Caco-2 (cell line): Measurements from ENCODE around the gene SLC38A11. TPM values are rescaled to one million over a fixed set of nuclear protein-coding genes. Genes with fewer than 3 reads are reported as not detected.

Experiments
- BruUV-seq: library from RNA; stranded (reverse); fragments of 400-500 nt; replicated peaks from 2 replicates; lab custom pipeline; 2021; lab: Mats Ljungman, UMichigan
- CTCF ChIA-PET: fragments of 300-600 bp; sonication (Branson Sonifier 250); formaldehyde crosslinking; loops from one replicate; lab custom pipeline; 2022; ENCODE audit warnings: antibody characterized with exemption; lab: Charles Lee
- POLR2A ChIA-PET: fragments of 300-600 bp; sonication (Branson Sonifier 250); formaldehyde crosslinking; loops from one replicate; lab custom pipeline; 2022; ENCODE audit warnings: antibody characterized with exemption; lab: Charles Lee
- DNase-seq, 2 experiments: peaks; one replicate each; pipeline versions ENCODE4 v3.0.0 to v3.0.0-alpha.2; 2020 to 2022
- H3K27me3 ChIP-seq: replicated peaks from 2 replicates; pipeline ENCODE4 v1.6.0; 2011; ENCODE audit warnings: low read length; ENCODE audit not compliant: control insufficient read depth, insufficient read depth
- H3K36me3 ChIP-seq: 2 replicates; pipeline ENCODE4 v1.5.1; 2011; ENCODE audit warnings: low read length; ENCODE audit not compliant: control insufficient read depth, insufficient read depth
- H3K4me1 ChIP-seq: fragments of 250-450 bp; sonication (Bioruptor Pico); 2 replicates; pipeline ENCODE4 v1.5.1; 2020; ENCODE audit warnings: mild to moderate bottlenecking
- H3K4me3 ChIP-seq: 2 replicates; pipeline ENCODE4 v1.5.1; 2011; ENCODE audit warnings: low read depth, mild to moderate bottlenecking, control low read depth, low read length
- H3K9me3 ChIP-seq: fragments of 250-450 bp; sonication (Bioruptor Pico); 2 replicates; pipeline ENCODE4 v1.5.1; 2020; ENCODE audit warnings: mild to moderate bottlenecking, moderate library complexity
- H3K27ac Mint-ChIP-seq: one replicate; pipeline ENCODE4 v1.8.0; 2022; ENCODE audit warnings: mixed read lengths; ENCODE audit not compliant: unreplicated experiment
- H3K27me3 Mint-ChIP-seq: one replicate; pipeline ENCODE4 v1.8.0; 2022; ENCODE audit warnings: mixed read lengths; ENCODE audit not compliant: insufficient read depth, unreplicated experiment
- H3K36me3 Mint-ChIP-seq: one replicate; pipeline ENCODE4 v1.8.0; 2022; ENCODE audit warnings: mild to moderate bottlenecking, mixed read lengths; ENCODE audit not compliant: insufficient read depth, unreplicated experiment
- H3K4me1 Mint-ChIP-seq: one replicate; pipeline ENCODE4 v1.8.0; 2022; ENCODE audit warnings: low read depth, mixed read lengths; ENCODE audit not compliant: unreplicated experiment
- H3K4me3 Mint-ChIP-seq: one replicate; pipeline ENCODE4 v1.8.0; 2022; ENCODE audit warnings: mild to moderate bottlenecking, moderate library complexity, mixed read lengths; ENCODE audit not compliant: unreplicated experiment
- H3K9me3 Mint-ChIP-seq: one replicate; pipeline ENCODE4 v1.8.0; 2022; ENCODE audit warnings: mixed read lengths; ENCODE audit not compliant: unreplicated experiment
- CTCF ChIP-seq, 2 experiments: fragments of 200-600 bp in 1 of 2; IDR thresholded peaks; 1 replicate in 1 of 2; 2 replicates in 1 of 2; pipeline versions ENCODE4 v1.5.1 to v1.8.0; 2011 to 2022; ENCODE audit warnings: antibody characterized with exemption in 1 of 2, control low read depth in 1 of 2, inconsistent platforms in 1 of 2, low read depth in 1 of 2, low read length in 1 of 2, mild to moderate bottlenecking in 1 of 2, moderate library complexity in 1 of 2; ENCODE audit not compliant: insufficient read depth in 1 of 2, severe bottlenecking in 1 of 2, unreplicated experiment in 1 of 2
- intact Hi-C: fragments of 100-400 bp; cut with micrococcal nuclease; formaldehyde crosslinking; loops from one replicate; pipeline ENCODE4 v1.10.0; 2022; ENCODE audit not compliant: unreplicated experiment
- total RNA-seq: library from RNA; stranded (reverse); gene quantifications from 2 replicates; pipeline ENCODE4 v1.2.3, GENCODE V29; 2022

SLC38A11 gene
- total RNA-seq, 1 experiment from 2014 or later: 1.6 TPM

GRCh38 chr2:164910101-164910899 lies 45.0 kb downstream of the SLC38A11 start:
- no peaks in the 10 kb centered on the region for H3K36me3 Mint-ChIP-seq
- DNase-seq: peak; percentile 39 to 60
- H3K27me3 ChIP-seq: no peaks in the 10 kb centered on the region
- peak overlapping the region; percentile 60 for H3K27ac Mint-ChIP-seq
- no peak overlapping the region for H3K4me3 ChIP-seq
- peaks cover 67% of the 10 kb centered on the region for H3K4me1 ChIP-seq
- H3K9me3 Mint-ChIP-seq: no peaks in the 10 kb centered on the region
- H3K36me3 ChIP-seq: no peaks in the 10 kb centered on the region
- intact Hi-C loops: loop anchor here (1.0 kb wide), 1 partner anchor 12 kb away; no protein-coding TSS in a partner anchor
- H3K4me1 Mint-ChIP-seq: peaks cover 29% of the 10 kb centered on the region
- BruUV-seq: no TSS peak
- H3K27me3 Mint-ChIP-seq: no peaks in the 10 kb centered on the region
- POLR2A ChIA-PET: interaction anchor here (0.9 to 1.4 kb wide), 2 partner anchors 68 to 69 kb away, joined by 4 to 7 read pairs; no protein-coding TSS in a partner anchor
- CTCF ChIA-PET: interaction anchor here (1.7 kb wide), 1 partner anchor 69 kb away, joined by 6 read pairs; the partner anchor contains the start of gene COBLL1
- peak overlapping the region; percentile 4 for H3K4me3 Mint-ChIP-seq
- no peaks in the 10 kb centered on the region for H3K9me3 ChIP-seq
- no peak for TF ChIP-seq CTCF (IDR thresholded peaks at IDR 0.05; ENCODE audit: insufficient read depth in 1 of 2, low read depth in 1 of 2, low read length in 1 of 2, severe bottlenecking in 1 of 2, unreplicated experiment in 1 of 2)

DNA sequence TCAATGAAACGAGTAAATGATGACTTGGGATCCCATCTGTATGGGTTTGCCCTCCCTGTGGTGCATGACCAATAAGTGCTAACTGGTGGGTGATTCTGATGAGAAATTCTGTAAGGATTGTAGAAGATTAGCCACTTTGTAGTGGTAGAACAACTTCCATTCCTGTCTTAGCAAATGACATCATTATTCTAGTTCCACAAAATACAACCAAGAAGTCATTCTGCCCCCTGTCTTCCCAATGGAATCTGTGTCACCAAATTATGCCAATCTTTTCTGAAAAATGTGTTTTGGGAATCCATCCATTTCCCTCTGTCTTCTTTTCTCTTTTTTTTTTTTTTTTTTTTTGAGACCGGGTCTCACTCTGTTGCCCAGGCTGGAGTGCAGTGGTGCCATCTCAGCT lies 48.4 kb downstream of the SLC38A11 start:
- no peak for DNase-seq
- peaks cover 35% of the 10 kb centered on the region for H3K4me1 ChIP-seq
- H3K36me3 ChIP-seq: no peaks in the 10 kb centered on the region
- Mint-ChIP-seq H3K27ac (no peak overlapping the region), H3K36me3 (no peaks in the 10 kb centered on the region), H3K4me3 (no peak overlapping the region), H3K4me1 (peaks cover 17% of the 10 kb centered on the region), H3K9me3 (no peaks in the 10 kb centered on the region), H3K27me3 (no peaks in the 10 kb centered on the region)
- POLR2A ChIA-PET: no interaction called here
- no peak for TF ChIP-seq CTCF (IDR thresholded peaks at IDR 0.05; ENCODE audit: insufficient read depth in 1 of 2, low read depth in 1 of 2, low read length in 1 of 2, severe bottlenecking in 1 of 2, unreplicated experiment in 1 of 2)
- intact Hi-C loops: no loop called here
- H3K9me3 ChIP-seq: no peaks in the 10 kb centered on the region
- BruUV-seq: no TSS peak
- H3K4me3 ChIP-seq: no peak overlapping the region
- CTCF ChIA-PET: no interaction called here
- no peaks in the 10 kb centered on the region for H3K27me3 ChIP-seq

DNA sequence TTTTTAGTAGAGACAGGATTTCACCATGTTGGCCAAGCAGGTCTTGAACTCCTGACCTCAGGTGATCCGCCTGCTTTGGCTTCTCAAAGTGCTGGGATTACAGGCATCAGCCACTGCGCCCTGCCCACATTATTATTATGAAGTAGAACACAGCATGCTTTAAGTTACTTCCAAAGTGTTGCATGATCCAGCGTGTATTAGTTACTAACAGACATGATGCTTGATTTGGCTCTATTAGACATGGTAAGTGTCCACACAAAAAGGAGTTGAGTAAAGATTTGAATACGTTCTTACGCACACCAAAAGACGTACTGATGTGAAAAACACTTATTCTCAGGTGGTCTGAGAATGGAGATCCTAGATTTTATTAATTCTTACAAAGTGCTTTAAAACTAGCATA lies 50.0 kb downstream of the SLC38A11 start:
- H3K27me3 Mint-ChIP-seq: no peaks in the 10 kb centered on the region
- TF ChIP-seq CTCF (IDR thresholded peaks at IDR 0.05; ENCODE audit: insufficient read depth in 1 of 2, low read depth in 1 of 2, low read length in 1 of 2, severe bottlenecking in 1 of 2, unreplicated experiment in 1 of 2): no peak
- peaks cover 14% of the 10 kb centered on the region for H3K4me1 Mint-ChIP-seq
- no peaks in the 10 kb centered on the region for H3K36me3 ChIP-seq
- H3K4me3 Mint-ChIP-seq: no peak overlapping the region
- no peak overlapping the region for H3K27ac Mint-ChIP-seq
- H3K4me1 ChIP-seq: peaks cover 18% of the 10 kb centered on the region
- peaks cover 1% of the 10 kb centered on the region for H3K9me3 Mint-ChIP-seq
- 0 out of 2 replicates have a peak, but pooled peaks cover 1% of the 10 kb centered on the region for H3K9me3 ChIP-seq
- POLR2A ChIA-PET: no interaction called here
- DNase-seq: no peak
- no peak overlapping the region for H3K4me3 ChIP-seq
- intact Hi-C loops: no loop called here
- BruUV-seq: no TSS peak
- H3K27me3 ChIP-seq: no peaks in the 10 kb centered on the region
- CTCF ChIA-PET: no interaction called here
- H3K36me3 Mint-ChIP-seq: no peaks in the 10 kb centered on the region
